HG02852 (cell line): ENCODE results near the gene TSKU.

Source experiments
- ATAC-seq: cut with Tn5 transposase; IDR thresholded peaks from one replicate; pipeline ENCODE4 v1.9.1; 2021; ENCODE audit warnings: mild to moderate bottlenecking, moderate library complexity; ENCODE audit not compliant: unreplicated experiment

Gene TSKU

DNA sequence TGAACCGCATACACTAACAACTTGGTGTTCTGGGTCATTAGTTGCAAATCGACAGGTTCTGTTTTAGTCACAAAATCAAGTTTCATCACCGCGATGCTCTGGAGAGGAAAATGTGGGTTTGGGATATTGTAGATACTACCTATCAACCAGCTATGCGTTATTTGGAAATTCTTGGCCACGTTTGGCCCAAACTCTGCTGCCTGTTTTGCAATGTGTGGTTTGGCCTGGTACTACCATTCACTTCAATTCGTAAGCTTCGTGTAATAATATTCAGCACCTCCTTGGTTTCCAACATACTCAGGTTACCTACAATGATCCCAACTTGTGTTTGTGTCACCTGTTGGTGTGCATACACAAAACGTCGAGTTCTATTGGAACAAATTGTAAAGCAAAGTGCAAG lies 61.4 kb downstream of the TSKU start:
- no peak for ATAC-seq

DNA sequence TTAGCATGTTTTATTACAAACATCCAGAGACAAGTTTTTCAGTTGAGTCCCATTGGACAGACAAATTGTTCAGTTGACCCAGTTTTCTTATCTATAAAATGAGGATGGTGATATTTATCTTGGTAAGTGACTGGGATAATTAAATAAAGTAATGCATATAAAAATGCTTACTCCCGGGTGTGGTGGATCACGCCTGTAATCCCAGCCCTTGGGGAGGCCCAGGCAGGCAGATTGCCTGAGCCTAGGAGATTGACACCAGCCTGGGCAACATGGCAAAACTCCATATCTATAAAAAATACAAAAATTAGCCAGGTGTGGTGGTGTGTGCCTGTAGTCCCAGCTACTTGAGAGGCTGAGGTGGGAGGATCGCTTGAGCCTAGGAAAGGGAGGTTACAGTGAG lies 61.9 kb downstream of the TSKU start:
- ATAC-seq: no peak

DNA sequence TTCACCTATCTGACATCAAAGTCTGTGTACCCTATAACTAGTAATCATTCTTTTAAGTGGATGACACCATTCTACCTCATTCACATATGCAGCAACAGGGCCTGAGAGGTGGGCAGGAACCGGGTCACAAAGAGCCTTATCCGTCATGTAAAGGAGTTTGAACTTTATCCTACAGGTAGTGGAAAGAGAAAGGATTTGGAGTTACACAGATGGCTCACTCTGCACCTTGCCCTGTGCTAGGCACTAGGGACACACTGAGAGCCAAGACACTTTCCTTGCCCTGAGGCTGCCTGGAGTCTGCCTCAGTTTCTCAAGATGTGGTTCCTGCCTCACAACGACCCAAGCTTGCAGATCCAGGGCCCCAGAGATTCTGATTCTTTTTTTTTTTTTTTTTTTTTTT lies 63.3 kb downstream of the TSKU start:
- ATAC-seq: no peak
